GM19099 (cell line): ENCODE results near the gene ZIC3.

Experiments used
- POLR2A ChIP-seq: IDR thresholded peaks from 3 replicates; pipeline ENCODE4 v1.6.1; 2011; ENCODE audit warnings: low read depth; ENCODE audit not compliant: insufficient read length; ENCODE audit errors: extremely low read depth

ZIC3 gene

GRCh38 chrX:137568741-137569469 lies 3.0 kb downstream of the ZIC3 start:
- TF ChIP-seq POLR2A, result no peak

GRCh38 chrX:137569470-137569891 lies 3.6 kb downstream of the ZIC3 start:
- TF ChIP-seq POLR2A, result no peak

DNA sequence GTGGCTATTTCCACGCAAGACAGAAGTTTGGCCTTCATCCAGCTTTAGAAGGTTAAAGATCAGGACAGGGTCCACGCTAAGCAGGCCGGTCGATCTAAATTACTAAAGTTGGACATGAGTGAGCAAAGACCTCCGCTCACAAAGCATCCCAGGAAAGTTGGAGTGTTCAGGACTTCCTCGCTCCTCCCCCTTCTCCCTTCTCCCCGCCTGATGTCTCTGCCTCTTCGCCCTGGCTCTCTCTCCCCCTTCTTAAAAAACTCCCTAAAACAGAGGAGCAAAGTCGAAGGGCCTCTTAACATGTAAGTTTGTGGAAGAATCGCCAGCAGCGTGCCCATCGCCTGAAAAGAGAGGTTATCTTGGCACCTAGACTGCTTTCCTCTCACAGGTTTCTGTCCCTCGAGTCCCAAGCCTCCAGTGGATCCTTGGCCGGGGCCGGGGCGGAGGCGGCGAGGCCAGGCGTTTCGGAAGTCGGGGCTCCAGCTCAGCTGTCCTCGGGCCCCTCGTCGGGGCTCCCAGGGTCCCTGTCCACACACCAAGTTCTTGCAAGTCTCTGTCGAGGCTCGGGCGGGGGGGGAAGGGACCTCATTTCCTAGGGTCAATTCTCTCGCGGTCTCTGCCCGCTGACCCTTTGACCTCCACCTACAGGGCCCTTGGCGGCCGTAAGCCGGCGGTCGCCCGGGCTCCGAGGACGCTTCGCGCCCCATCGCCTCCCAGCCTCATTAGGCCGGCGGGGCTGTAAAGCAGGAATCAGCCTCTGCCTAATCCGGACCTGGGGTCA lies 7.6 kb downstream of the ZIC3 start:
- TF ChIP-seq POLR2A, result no peak

GRCh38 chrX:137574102-137574783 lies 8.3 kb downstream of the ZIC3 start:
- no peak for TF ChIP-seq POLR2A

GRCh38 chrX:137574784-137575293 lies 8.9 kb downstream of the ZIC3 start:
- no peak for TF ChIP-seq POLR2A

DNA sequence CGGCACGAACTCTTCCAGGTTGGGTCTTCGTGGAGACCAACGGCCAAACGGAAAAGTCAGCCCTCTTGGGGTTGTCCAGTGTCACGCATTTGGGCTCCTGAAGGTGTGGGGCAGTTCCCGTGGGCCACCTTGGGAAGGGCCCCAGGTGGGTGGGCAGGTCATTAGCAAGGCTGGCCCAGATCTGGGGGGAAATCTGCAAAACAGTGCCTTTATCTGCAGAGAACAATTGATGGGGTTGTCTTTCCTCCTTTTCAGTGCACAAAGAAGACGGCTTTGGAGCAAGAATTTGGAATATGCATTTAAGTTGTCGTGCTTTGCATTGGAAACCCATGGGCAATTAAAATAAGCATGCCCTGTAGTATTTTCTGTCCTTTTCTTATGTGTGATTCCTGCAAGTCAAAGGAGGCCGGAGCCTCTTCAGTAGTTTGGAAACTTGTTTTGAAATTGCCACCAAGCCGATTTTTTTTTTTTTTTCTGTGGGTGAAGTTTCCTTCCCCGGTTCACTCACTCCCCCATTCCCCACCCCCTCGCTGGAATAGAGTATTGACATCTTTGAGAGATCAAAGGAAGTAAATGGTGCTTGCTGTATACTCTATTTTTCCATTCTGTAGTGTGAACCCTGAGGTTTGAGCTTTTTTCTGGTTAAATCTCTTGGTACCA lies 9.8 kb downstream of the ZIC3 start:
- TF ChIP-seq POLR2A, result no peak

DNA sequence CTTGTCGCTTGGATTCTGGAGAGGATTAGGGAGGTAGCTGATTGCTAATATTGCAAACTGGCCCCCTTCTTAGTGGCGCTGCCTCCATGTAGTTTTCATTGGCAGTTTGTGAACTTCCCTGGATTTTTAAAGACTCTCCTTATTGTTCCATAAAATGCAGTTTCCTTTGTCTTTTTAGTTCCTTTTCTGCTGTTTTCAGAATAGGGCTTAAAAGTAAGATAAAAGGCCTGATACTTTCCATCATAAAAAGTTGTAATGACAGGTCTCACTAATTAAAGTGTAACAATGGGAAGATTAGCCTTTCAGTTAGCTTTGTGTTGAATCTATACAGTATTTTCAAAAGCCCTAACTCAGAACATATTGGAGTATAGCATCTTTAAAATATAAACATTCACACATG lies 21.2 kb downstream of the ZIC3 start:
- TF ChIP-seq POLR2A, result no peak

GRCh38 chrX:137600769-137601168 lies 34.8 kb downstream of the ZIC3 start:
- no peak for TF ChIP-seq POLR2A
